K562 (cell line): ENCODE results near the gene CMPK1. TPM values are rescaled to one million over a fixed set of nuclear protein-coding genes. Genes with fewer than 3 reads are reported as not detected.

Source experiments
- ATAC-seq: fragments of 200-7000 bp; cut with Tn5 transposase; 3 replicates; pipeline ENCODE4 v1.9.1; 2020; ENCODE audit warnings: moderate library complexity
- BruUV-seq: library from RNA; stranded (reverse); fragments of 400-500 nt; replicated peaks from 2 replicates; lab custom pipeline; 2021; lab: Mats Ljungman, UMichigan
- CTCF ChIA-PET: fragments of 300-600 bp; formaldehyde crosslinking; extraction: SDS; loops from one replicate; lab custom pipeline; 2021; ENCODE audit warnings: low intra/inter-chr PET ratio; lab: Yijun Ruan, JAX
- POLR2A ChIA-PET: fragments of 300-600, 350-650 bp; sonication (Branson Sonifier 250); formaldehyde crosslinking; extraction: SDS; loops from one replicate; lab custom pipeline; 2021; ENCODE audit warnings: antibody characterized with exemption, inconsistent platforms; lab: Yijun Ruan, JAX
- DNase-seq, 4 experiments: peaks; one replicate each; pipeline versions ENCODE4 v3.0.0 to v3.0.0-alpha.2; 2011 to 2018; ENCODE audit warnings: low spot score in 3 of 4, mixed read lengths in 3 of 4; ENCODE audit errors: extremely low read depth in 1 of 4
- FAIRE-seq: peaks from 2 replicates; lab custom pipeline; 2011; peaks lifted over from hg19 to GRCh38; lab: Jason Lieb, UNC
- H2AFZ ChIP-seq: 2 replicates; pipeline ENCODE4 v1.6.0; 2011; ENCODE audit warnings: low read depth, low read length, control low read depth, inconsistent platforms
- H3K27ac ChIP-seq: fragments of 200-600 bp; 3 replicates; pipeline ENCODE4 v1.8.0; 2011; ENCODE audit warnings: low read depth, mild to moderate bottlenecking, control low read depth, inconsistent platforms, low read length, moderate library complexity, mixed read lengths; ENCODE audit errors: extremely low read depth
- H3K27me3 ChIP-seq, 2 experiments: fragments of 300-600 bp in 1 of 2; 2 replicates in 1 of 2; 3 replicates in 1 of 2; pipeline versions ENCODE4 v1.6.0 to v1.8.0; 2011; ENCODE audit warnings: inconsistent platforms in 2 of 2, low read length in 2 of 2, mild to moderate bottlenecking in 1 of 2, mixed read lengths in 1 of 2, moderate library complexity in 1 of 2; ENCODE audit not compliant: control insufficient read depth in 2 of 2, insufficient read depth in 2 of 2
- H3K36me3 ChIP-seq: fragments of 300-600 bp; 3 replicates; pipeline ENCODE4 v1.8.0; 2011; ENCODE audit warnings: mild to moderate bottlenecking, low read length, inconsistent platforms; ENCODE audit not compliant: control insufficient read depth, insufficient read depth
- H3K4me1 ChIP-seq, 2 experiments: fragments of 200-600 bp in 1 of 2; replicated peaks in 1 of 2; 2 replicates in 1 of 2; 3 replicates in 1 of 2; pipeline versions ENCODE4 v1.5.1 to v1.8.0; 2011; ENCODE audit warnings: inconsistent platforms in 2 of 2, low read length in 2 of 2, mild to moderate bottlenecking in 1 of 2, mixed read lengths in 1 of 2, moderate library complexity in 1 of 2; ENCODE audit not compliant: control insufficient read depth in 2 of 2, insufficient read depth in 2 of 2
- H3K4me2 ChIP-seq: 2 replicates; pipeline ENCODE4 v1.6.1; 2011; ENCODE audit warnings: low read length, control low read depth, inconsistent platforms, mixed read lengths; ENCODE audit not compliant: insufficient read depth
- H3K4me3 ChIP-seq: fragments of 200-600 bp; sonication (generic), shearing (Covaris generic); 2 replicates; pipeline ENCODE4 v1.5.1; 2016; ENCODE audit warnings: control low read depth, inconsistent platforms
- H3K79me2 ChIP-seq: fragments of 200-600 bp; 3 replicates; pipeline ENCODE4 v1.8.0; 2011; ENCODE audit warnings: low read length, inconsistent platforms; ENCODE audit not compliant: control insufficient read depth, insufficient read depth
- H3K9ac ChIP-seq, 2 experiments: 2 replicates each; pipeline versions ENCODE4 v1.6.0 to v1.6.1; 2011; ENCODE audit warnings: low read depth in 2 of 2, low read length in 2 of 2, control low read depth in 1 of 2, inconsistent platforms in 1 of 2, mild to moderate bottlenecking in 1 of 2, mixed read lengths in 1 of 2; ENCODE audit not compliant: insufficient read depth in 1 of 2
- H3K9me1 ChIP-seq: one replicate; pipeline ENCODE4 v1.6.0; 2011; ENCODE audit warnings: inconsistent platforms, mild to moderate bottlenecking, low read length, moderate library complexity; ENCODE audit not compliant: control insufficient read depth, insufficient read depth
- H3K9me3 ChIP-seq: replicated peaks from 2 replicates; pipeline ENCODE4 v1.5.1; 2011; ENCODE audit warnings: low read depth, low read length, inconsistent platforms; ENCODE audit not compliant: control insufficient read depth, insufficient read depth
- H4K20me1 ChIP-seq: replicated peaks from 2 replicates; pipeline ENCODE4 v1.6.1; 2011; ENCODE audit warnings: low read length, inconsistent platforms, mixed read lengths; ENCODE audit not compliant: control insufficient read depth, insufficient read depth
- DEAF1 ChIP-seq: fragments of 450-650 bp; formaldehyde crosslinking; IDR thresholded peaks from 2 replicates; pipeline ENCODE4 v1.4.0; 2020; ENCODE audit warnings: mild to moderate bottlenecking, moderate library complexity
- REST ChIP-seq, 2 experiments: fragments of 450-650 bp; formaldehyde crosslinking in 1 of 2; IDR thresholded peaks; 2 replicates each; pipeline versions ENCODE4 v1.4.0 to v1.6.1; 2014 to 2020; ENCODE audit warnings: mild to moderate bottlenecking in 2 of 2, borderline replicate concordance in 1 of 2, low read depth in 1 of 2
- WGBS: fragments of 100-300 bp; shearing (Covaris generic); methylation state at CpG from one replicate; pipeline ENCODE4 v1.1.6; 2016; ENCODE audit warnings: low coverage, mixed read lengths; ENCODE audit not compliant: insufficient coverage; ENCODE audit errors: missing lambda C conversion rate; 5-methylcytosine and 5-hydroxymethylcytosine counted together
- in situ Hi-C: fragments of 300-500 bp; cut with MboI; formaldehyde crosslinking; loops from 4 replicates; pipeline ENCODE4 v1.15.0; 2018; ENCODE audit warnings: inconsistent platforms, mixed read lengths
- intact Hi-C: fragments of 100-400 bp; cut with micrococcal nuclease; formaldehyde crosslinking; loops from 2 replicates; pipeline ENCODE4 v1.14.2; 2022
- polyA plus RNA-seq, 8 experiments: library from polyadenylated mRNA; depleted of rRNA in 4 of 8; stranded (reverse) in 5 of 8; unstranded in 3 of 8; fragments of >200 nt; fragmentation: Nextera tagmentation in 2 of 8; fragmentation: Illumina TruSeq in 1 of 8; extraction: Ambion mirVana in 2 of 8; extraction: Trizol in 1 of 8; gene quantifications; 2 replicates each; pipeline versions ENCODE4 v1.2.1 to v1.2.3, GENCODE V29; 2011 to 2014; ENCODE audit warnings: inconsistent platforms in 1 of 8, missing spikeins in 1 of 8
- total RNA-seq, 7 experiments: library from RNA; depleted of rRNA in 6 of 7; stranded (reverse); fragments of >200 nt in 6 of 7; fragmentation: Illumina TruSeq in 2 of 7; extraction: Trizol in 2 of 7; gene quantifications; 2 replicates each; pipeline versions ENCODE4 v1.2.1 to v1.2.3, GENCODE V29; 2011 to 2021; ENCODE audit warnings: low replicate concordance in 1 of 7

The CMPK1 gene
- total and polyA plus RNA-seq, 9 of the 15 experiments (the other 6 are each of a cell fraction or from before 2014, with no cell fraction given) = 54.5 to 197 (median 116) TPM

- no peak for FAIRE-seq
- Histone ChIP-seq H3K27me3 (peaks cover 42 to 69% of the 10 kb centered on the region in 2 experiments), H2AFZ (no peak overlapping the region), H3K9me1 (no peaks in the 10 kb centered on the region), H3K9me3 (no peaks in the 10 kb centered on the region), H3K4me3 (no peak overlapping the region), H3K4me1 (no peaks in the 10 kb centered on the region; a peak in 1 of 5 replicates), H3K27ac (no peak overlapping the region), H3K36me3 (no peaks in the 10 kb centered on the region), H3K4me2 (no peak overlapping the region), H3K79me2 (no peaks in the 10 kb centered on the region), H4K20me1 (0 out of 2 replicates have a peak, but pooled peaks cover 4% of the 10 kb centered on the region), H3K9ac (no peak overlapping the region)
- TF ChIP-seq REST (IDR thresholded peaks at IDR 0.05; ENCODE audit: borderline replicate concordance) (peak; percentile 68), REST (CRISPR knock-in tag; IDR thresholded peaks at IDR 0.05; ENCODE audit: low read depth) (no peak), DEAF1 (CRISPR knock-in tag) (no peak)
- intact Hi-C loops (no loop called here), in situ Hi-C loops (no loop called here)
- BruUV-seq = no TSS peak
- 2% methylated on average over 6 of the region's 6 CpGs for WGBS
- peak; percentile 36 for ATAC-seq
- POLR2A ChIA-PET = no interaction called here
- CTCF ChIA-PET = no interaction called here
- no peak for DNase-seq
Observed at GRCh38 chr1:47418681-47419325, 85.2 kb downstream of the CMPK1 start.
